H1 (cell line): ENCODE measurements around the gene CA10. TPM values are rescaled to one million over a fixed set of nuclear protein-coding genes. Genes with fewer than 3 reads are reported as not detected.

Experiments
- CTCF ChIA-PET: fragments of 300-600 bp; sonication (Branson Sonifier 250); formaldehyde crosslinking; loops from one replicate; lab custom pipeline; 2021; ENCODE audit not compliant: partially characterized antibody; lab: Charles Lee
- POLR2A ChIA-PET: fragments of 300-600 bp; sonication (Branson Sonifier 250); formaldehyde crosslinking; loops from one replicate; lab custom pipeline; 2021; ENCODE audit warnings: inconsistent platforms; ENCODE audit not compliant: partially characterized antibody; lab: Charles Lee
- DNase-seq, 2 experiments: peaks; one replicate each; pipeline versions ENCODE4 v3.0.0 to v3.0.0-alpha.2; 2010 to 2022; ENCODE audit warnings: low spot score in 2 of 2, low read depth in 1 of 2, mixed read lengths in 1 of 2
- FAIRE-seq: peaks from 2 replicates; lab custom pipeline; 2011; peaks lifted over from hg19 to GRCh38; lab: Jason Lieb, UNC
- H2AFZ ChIP-seq: 2 replicates; pipeline ENCODE4 v1.8.1; 2012; ENCODE audit warnings: low read length, inconsistent platforms
- H2AK5ac ChIP-seq: 2 replicates; pipeline ENCODE4 v1.6.1; 2013; ENCODE audit warnings: low read depth, low read length
- H2BK120ac ChIP-seq: replicated peaks from 2 replicates; pipeline ENCODE3; 2013; ENCODE audit warnings: low read depth, low read length, inconsistent platforms
- H2BK12ac ChIP-seq: 2 replicates; pipeline ENCODE4 v1.6.1; 2013; ENCODE audit warnings: low read depth, low read length
- H2BK15ac ChIP-seq: 2 replicates; pipeline ENCODE4 v1.6.1; 2013; ENCODE audit warnings: low read length
- H2BK20ac ChIP-seq: 2 replicates; pipeline ENCODE4 v1.6.1; 2013; ENCODE audit warnings: low read length
- H2BK5ac ChIP-seq: 2 replicates; pipeline ENCODE4 v1.6.1; 2013; ENCODE audit warnings: low read depth, low read length
- H3K14ac ChIP-seq: 2 replicates; pipeline ENCODE4 v1.6.1; 2013; ENCODE audit warnings: inconsistent platforms; ENCODE audit not compliant: insufficient read length
- H3K18ac ChIP-seq: 2 replicates; pipeline ENCODE4 v1.6.1; 2013; ENCODE audit warnings: low read length; ENCODE audit errors: extremely low read depth
- H3K23ac ChIP-seq: 2 replicates; pipeline ENCODE4 v1.6.1; 2013; ENCODE audit warnings: inconsistent platforms; ENCODE audit not compliant: insufficient read length
- H3K23me2 ChIP-seq: 2 replicates; pipeline ENCODE4 v1.6.1; 2013; ENCODE audit warnings: low read depth, low read length
- H3K27ac ChIP-seq: 2 replicates; pipeline ENCODE4 v1.6.1; 2011; ENCODE audit warnings: low read depth, low read length, inconsistent platforms
- H3K27me3 ChIP-seq, 4 experiments: replicated peaks in 1 of 4; 1 replicate in 1 of 4; 2 replicates in 3 of 4; pipeline versions ENCODE4 v1.6.1 to v1.8.1; 2011 to 2013; ENCODE audit warnings: low read length in 3 of 4, mild to moderate bottlenecking in 3 of 4, inconsistent platforms in 2 of 4, mixed read lengths in 2 of 4, moderate library complexity in 1 of 4; ENCODE audit not compliant: control insufficient read depth in 3 of 4, insufficient read depth in 3 of 4; ENCODE audit errors: extremely low read depth in 1 of 4
- H3K36me3 ChIP-seq, 4 experiments: 2 replicates each; pipeline versions ENCODE4 v1.6.1 to v1.8.1; 2011 to 2013; ENCODE audit warnings: mild to moderate bottlenecking in 4 of 4, low read length in 3 of 4, moderate library complexity in 2 of 4, control low read depth in 1 of 4, inconsistent platforms in 1 of 4; ENCODE audit not compliant: insufficient read depth in 4 of 4, control insufficient read depth in 2 of 4
- H3K4ac ChIP-seq: replicated peaks from 2 replicates; pipeline ENCODE3; 2013; ENCODE audit warnings: low read length, low read depth, mixed read lengths, inconsistent platforms; ENCODE audit not compliant: insufficient read length
- H3K4me1 ChIP-seq, 4 experiments: replicated peaks in 1 of 4; 1 replicate in 1 of 4; 2 replicates in 3 of 4; pipeline versions ENCODE4 v1.6.1 to v1.8.1; 2011 to 2013; ENCODE audit warnings: low read length in 3 of 4, inconsistent platforms in 2 of 4, mixed read lengths in 1 of 4; ENCODE audit not compliant: insufficient read depth in 4 of 4, control insufficient read depth in 3 of 4
- H3K4me2 ChIP-seq, 2 experiments: 2 replicates each; pipeline versions ENCODE4 v1.6.1 to v1.8.1; 2011 to 2013; ENCODE audit warnings: low read depth in 2 of 2, low read length in 2 of 2, control low read depth in 1 of 2, inconsistent platforms in 1 of 2, mild to moderate bottlenecking in 1 of 2; ENCODE audit not compliant: insufficient read depth in 1 of 2
- H3K4me3 ChIP-seq, 4 experiments: fragments of 200-600, 300-600 bp in 1 of 4; sonication (generic), shearing (Covaris generic), sonication (Bioruptor Twin) in 1 of 4; 2 replicates each; pipeline versions ENCODE4 v1.5.1 to v1.8.1; 2011 to 2016; ENCODE audit warnings: low read length in 4 of 4, low read depth in 3 of 4, control low read depth in 2 of 4, inconsistent platforms in 2 of 4, mild to moderate bottlenecking in 2 of 4, mixed read lengths in 1 of 4, moderate library complexity in 1 of 4; ENCODE audit not compliant: insufficient read depth in 2 of 4; ENCODE audit errors: extremely low read depth in 1 of 4
- H3K56ac ChIP-seq: replicated peaks from 2 replicates; pipeline ENCODE3; 2013; ENCODE audit warnings: low read depth, mild to moderate bottlenecking, mixed read lengths, low read length, inconsistent platforms; ENCODE audit not compliant: insufficient read length
- H3K79me1 ChIP-seq: 2 replicates; pipeline ENCODE4 v1.6.1; 2013; ENCODE audit warnings: low read depth, low read length, control low read depth
- H3K79me2 ChIP-seq, 2 experiments: 2 replicates each; pipeline versions ENCODE4 v1.6.1 to v1.8.1; 2012 to 2013; ENCODE audit warnings: low read length in 2 of 2, mild to moderate bottlenecking in 2 of 2, inconsistent platforms in 1 of 2; ENCODE audit not compliant: insufficient read depth in 2 of 2, control insufficient read depth in 1 of 2
- H3K9ac ChIP-seq, 4 experiments: replicated peaks in 1 of 4; 1 replicate in 1 of 4; 2 replicates in 3 of 4; pipeline versions ENCODE4 v1.6.1 to v1.8.1; 2011 to 2013; ENCODE audit warnings: low read depth in 3 of 4, low read length in 3 of 4, control low read depth in 2 of 4, mild to moderate bottlenecking in 2 of 4, moderate library complexity in 2 of 4, inconsistent platforms in 1 of 4; ENCODE audit errors: extremely low read depth in 1 of 4
- H3K9me3 ChIP-seq, 2 experiments: 2 replicates each; pipeline versions ENCODE4 v1.6.1 to v1.8.1; 2012 to 2013; ENCODE audit warnings: mild to moderate bottlenecking in 2 of 2, moderate library complexity in 2 of 2, control low read depth in 1 of 2, inconsistent platforms in 1 of 2, low read depth in 1 of 2, low read length in 1 of 2, mixed read lengths in 1 of 2; ENCODE audit not compliant: insufficient read depth in 2 of 2
- H4K20me1 ChIP-seq, 2 experiments: replicated peaks in 1 of 2; 2 replicates each; pipeline versions ENCODE3 to v1.8.1; 2011 to 2013; ENCODE audit warnings: inconsistent platforms in 2 of 2, low read length in 2 of 2, mild to moderate bottlenecking in 1 of 2; ENCODE audit not compliant: insufficient read depth in 2 of 2, control insufficient read depth in 1 of 2
- H4K5ac ChIP-seq: 2 replicates; pipeline ENCODE4 v1.6.1; 2013; ENCODE audit warnings: low read length, low read depth, mixed read lengths, inconsistent platforms; ENCODE audit not compliant: insufficient read length
- H4K8ac ChIP-seq: 2 replicates; pipeline ENCODE4 v1.8.0; 2013; ENCODE audit warnings: mild to moderate bottlenecking, moderate library complexity, low read length, inconsistent platforms; ENCODE audit not compliant: insufficient read depth; ENCODE audit errors: extremely low read depth
- H4K91ac ChIP-seq: replicated peaks from 2 replicates; pipeline ENCODE3; 2013; ENCODE audit warnings: low read length, mixed read lengths, inconsistent platforms; ENCODE audit not compliant: insufficient read length
- CEBPB ChIP-seq: IDR thresholded peaks from 2 replicates; pipeline ENCODE4 v1.6.1; 2012; ENCODE audit warnings: low read depth, low read length
- WGBS, 2 experiments: shearing (Covaris generic) in 1 of 2; methylation state at CpG; one replicate each; pipeline versions ENCODE4 v1.1.6 to v1.1.7; 2013 to 2015; ENCODE audit warnings: low lambda C conversion rate in 2 of 2, mixed read lengths in 2 of 2, inconsistent platforms in 1 of 2, low coverage in 1 of 2, missing lambda C conversion rate in 1 of 2; ENCODE audit not compliant: insufficient replicate concordance in 2 of 2, insufficient coverage in 1 of 2, insufficient read length in 1 of 2; ENCODE audit errors: extremely low coverage in 1 of 2, missing lambda C conversion rate in 1 of 2; 5-methylcytosine and 5-hydroxymethylcytosine counted together
- polyA plus RNA-seq, 7 experiments: library from polyadenylated mRNA; depleted of rRNA in 3 of 7; stranded (reverse) in 5 of 7; unstranded in 2 of 7; fragments of >200 nt in 5 of 7; fragments of 200-250 nt in 2 of 7; gene quantifications; 1 replicate in 5 of 7; 2 replicates in 1 of 7; 4 replicates in 1 of 7; pipeline versions ENCODE4 v1.2.1 to v1.2.3, GENCODE V29; 2011 to 2013; ENCODE audit warnings: missing spikeins in 2 of 7, mixed read lengths in 2 of 7
- total RNA-seq: library from RNA; stranded (reverse); fragmentation: NEBNext Ultra II Directional; extraction: Animal tissue kit (Norgen Biotek cat#: 25700); gene quantifications from 2 replicates; pipeline ENCODE4 v1.2.1, GENCODE V29; 2021
- TF ChIP-seq, protein P1 (sequence below): IDR thresholded peaks from 2 replicates; pipeline ENCODE4 v1.6.1; 2012; ENCODE audit warnings: low read length, inconsistent platforms

CA10 gene
- total and polyA plus RNA-seq, 2 of the 8 experiments (the other 6 are each of a cell fraction or from before 2014, with no cell fraction given) = 0.60 to 0.63 TPM

- DNase-seq (no peak), FAIRE-seq (no peak)
- Histone ChIP-seq H3K36me3 (no peaks in the 10 kb centered on the region), H4K20me1 (no peaks in the 10 kb centered on the region), H3K27ac (no peak overlapping the region), H3K4ac (no peak overlapping the region), H4K8ac (no peak overlapping the region), H2BK12ac (no peak overlapping the region), H3K18ac (no peak overlapping the region), H3K56ac (no peak overlapping the region), H3K27me3 (no peaks in the 10 kb centered on the region), H3K9me3 (no peaks in the 10 kb centered on the region), H3K23ac (no peak overlapping the region), H3K4me1 (peaks cover 0 to 6% (median 3%) of the 10 kb centered on the region in 4 experiments; a peak in 4 of 7 replicates), H2BK15ac (no peak overlapping the region), H3K79me1 (no peaks in the 10 kb centered on the region), H3K9ac (no peak overlapping the region), H4K91ac (no peak overlapping the region), H3K4me2 (no peak overlapping the region), H3K4me3 (no peak overlapping the region), H4K5ac (no peak overlapping the region), H2AFZ (no peak overlapping the region), H3K23me2 (no peaks in the 10 kb centered on the region), H2BK5ac (no peak overlapping the region), H2BK20ac (no peak overlapping the region), H2BK120ac (no peak overlapping the region), H3K79me2 (no peaks in the 10 kb centered on the region), H2AK5ac (no peak overlapping the region), H3K14ac (no peak overlapping the region)
- ChIA-PET POLR2A (no interaction called here), CTCF (interaction anchor here (0.6 to 3.1 kb wide), 3 partner anchors 7 to 172 kb away, joined by 3 to 20 read pairs (median 3); no protein-coding TSS in a partner anchor)
- WGBS, 2 experiments = 90% methylated on average over 5 of the region's 5 CpGs; no CpG with 5 or more reads in 1 of the 2 experiments
- TF ChIP-seq, protein P1, sequence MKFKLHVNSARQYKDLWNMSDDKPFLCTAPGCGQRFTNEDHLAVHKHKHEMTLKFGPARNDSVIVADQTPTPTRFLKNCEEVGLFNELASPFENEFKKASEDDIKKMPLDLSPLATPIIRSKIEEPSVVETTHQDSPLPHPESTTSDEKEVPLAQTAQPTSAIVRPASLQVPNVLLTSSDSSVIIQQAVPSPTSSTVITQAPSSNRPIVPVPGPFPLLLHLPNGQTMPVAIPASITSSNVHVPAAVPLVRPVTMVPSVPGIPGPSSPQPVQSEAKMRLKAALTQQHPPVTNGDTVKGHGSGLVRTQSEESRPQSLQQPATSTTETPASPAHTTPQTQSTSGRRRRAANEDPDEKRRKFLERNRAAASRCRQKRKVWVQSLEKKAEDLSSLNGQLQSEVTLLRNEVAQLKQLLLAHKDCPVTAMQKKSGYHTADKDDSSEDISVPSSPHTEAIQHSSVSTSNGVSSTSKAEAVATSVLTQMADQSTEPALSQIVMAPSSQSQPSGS = no peak
- peak; percentile 58; the same call in 1 of the 2 replicates for TF ChIP-seq CEBPB
These were observed 19.5 kb upstream of the CA10 start for GRCh38 chr17:52178012-52178411.
